ENCODE results near the gene TMC8.

TMC8 gene

DNA sequence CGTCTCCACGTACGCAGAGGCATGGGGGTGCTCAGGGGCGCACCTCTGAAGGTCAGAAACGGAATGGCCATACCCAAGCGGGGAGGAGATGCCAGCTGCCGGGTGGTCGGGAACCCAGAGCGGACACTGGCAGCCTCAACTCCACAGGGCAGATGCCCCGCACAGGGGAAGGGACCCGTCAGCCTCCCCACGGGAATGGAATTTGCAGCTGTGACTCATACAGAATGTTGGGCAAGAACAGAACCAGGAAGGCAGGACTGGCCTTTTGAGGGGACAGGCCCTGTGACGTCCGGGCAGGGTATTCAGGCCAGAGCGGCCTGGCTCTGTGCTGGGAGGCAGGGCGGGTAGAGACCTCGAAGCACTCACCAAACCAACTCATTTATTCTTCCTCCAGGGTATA, 48.8 kb downstream of the TMC8 start:
- peak overlapping the region in 2 of 3 experiments; percentile 66 to 73 for H3K27ac Mint-ChIP-seq
- peaks cover 27% of the 10 kb centered on the region for H3K36me3 Mint-ChIP-seq (ENCODE audit: low read depth)
- H3K4me1 Mint-ChIP-seq: peaks cover 47% of the 10 kb centered on the region
- H3K27me3 Mint-ChIP-seq (ENCODE audit: low read depth): no peaks in the 10 kb centered on the region
- H3K9me3 Mint-ChIP-seq: no peaks in the 10 kb centered on the region
- TF ChIP-seq, protein P1, sequence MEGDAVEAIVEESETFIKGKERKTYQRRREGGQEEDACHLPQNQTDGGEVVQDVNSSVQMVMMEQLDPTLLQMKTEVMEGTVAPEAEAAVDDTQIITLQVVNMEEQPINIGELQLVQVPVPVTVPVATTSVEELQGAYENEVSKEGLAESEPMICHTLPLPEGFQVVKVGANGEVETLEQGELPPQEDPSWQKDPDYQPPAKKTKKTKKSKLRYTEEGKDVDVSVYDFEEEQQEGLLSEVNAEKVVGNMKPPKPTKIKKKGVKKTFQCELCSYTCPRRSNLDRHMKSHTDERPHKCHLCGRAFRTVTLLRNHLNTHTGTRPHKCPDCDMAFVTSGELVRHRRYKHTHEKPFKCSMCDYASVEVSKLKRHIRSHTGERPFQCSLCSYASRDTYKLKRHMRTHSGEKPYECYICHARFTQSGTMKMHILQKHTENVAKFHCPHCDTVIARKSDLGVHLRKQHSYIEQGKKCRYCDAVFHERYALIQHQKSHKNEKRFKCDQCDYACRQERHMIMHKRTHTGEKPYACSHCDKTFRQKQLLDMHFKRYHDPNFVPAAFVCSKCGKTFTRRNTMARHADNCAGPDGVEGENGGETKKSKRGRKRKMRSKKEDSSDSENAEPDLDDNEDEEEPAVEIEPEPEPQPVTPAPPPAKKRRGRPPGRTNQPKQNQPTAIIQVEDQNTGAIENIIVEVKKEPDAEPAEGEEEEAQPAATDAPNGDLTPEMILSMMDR (IDR thresholded peaks at IDR 0.05; ENCODE audit: unreplicated experiment in 3 of 3): no peak
- H3K4me3 Mint-ChIP-seq: no peak overlapping the region

DNA sequence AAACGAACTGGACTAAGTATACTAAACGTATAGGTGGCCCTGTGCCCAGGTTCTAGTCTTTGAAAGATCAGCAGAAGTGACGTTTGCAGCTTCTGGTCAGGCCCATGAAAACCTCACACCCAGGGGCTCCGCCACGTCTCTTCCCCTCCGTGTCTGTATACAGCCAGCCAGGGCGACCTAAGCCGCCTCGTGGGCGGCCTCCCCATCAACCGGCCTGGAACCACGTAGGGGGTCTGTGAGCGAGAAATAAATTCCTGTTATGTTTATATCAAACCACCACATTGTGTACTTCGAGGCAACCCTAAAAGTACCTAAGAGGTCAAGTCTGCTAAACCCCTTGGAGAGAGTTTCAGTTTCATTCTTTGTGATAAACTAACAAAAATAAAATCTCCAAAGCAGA, 49.5 kb downstream of the TMC8 start:
- Mint-ChIP-seq H3K36me3 (ENCODE audit: low read depth) (peaks cover 27% of the 10 kb centered on the region), H3K9me3 (no peaks in the 10 kb centered on the region), H3K27me3 (ENCODE audit: low read depth) (no peaks in the 10 kb centered on the region), H3K4me3 (no peak overlapping the region), H3K27ac (peak overlapping the region in 1 of 3 experiments; percentile 15), H3K4me1 (peaks cover 53% of the 10 kb centered on the region)
- TF ChIP-seq, protein P1 (IDR thresholded peaks at IDR 0.05; ENCODE audit: unreplicated experiment in 3 of 3): no peak

DNA sequence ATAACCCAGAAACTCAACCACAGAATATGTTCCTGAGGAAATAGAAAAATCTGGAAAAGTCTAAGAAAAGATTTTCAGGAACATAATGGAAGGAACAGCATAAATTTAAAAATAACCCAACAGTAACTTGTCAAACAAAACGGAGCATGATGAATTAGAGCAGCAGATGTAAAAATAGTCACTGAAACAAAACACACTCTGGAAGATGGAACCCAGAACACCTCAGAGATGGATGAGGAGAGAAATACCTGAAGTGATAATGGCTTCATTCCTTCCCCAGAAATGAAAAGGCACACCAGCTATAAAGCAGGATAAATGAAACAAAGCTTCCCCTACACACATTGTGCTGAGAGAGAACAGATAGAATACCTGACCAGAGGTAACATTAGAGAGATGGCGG, 49.9 kb downstream of the TMC8 start:
- Mint-ChIP-seq H3K36me3 (ENCODE audit: low read depth) (peaks cover 27% of the 10 kb centered on the region), H3K27ac (peak overlapping the region in 1 of 3 experiments; percentile 15), H3K9me3 (no peaks in the 10 kb centered on the region), H3K4me3 (no peak overlapping the region), H3K4me1 (peaks cover 52% of the 10 kb centered on the region), H3K27me3 (ENCODE audit: low read depth) (no peaks in the 10 kb centered on the region)
- TF ChIP-seq, protein P1 (IDR thresholded peaks at IDR 0.05; ENCODE audit: unreplicated experiment in 3 of 3): no peak

DNA sequence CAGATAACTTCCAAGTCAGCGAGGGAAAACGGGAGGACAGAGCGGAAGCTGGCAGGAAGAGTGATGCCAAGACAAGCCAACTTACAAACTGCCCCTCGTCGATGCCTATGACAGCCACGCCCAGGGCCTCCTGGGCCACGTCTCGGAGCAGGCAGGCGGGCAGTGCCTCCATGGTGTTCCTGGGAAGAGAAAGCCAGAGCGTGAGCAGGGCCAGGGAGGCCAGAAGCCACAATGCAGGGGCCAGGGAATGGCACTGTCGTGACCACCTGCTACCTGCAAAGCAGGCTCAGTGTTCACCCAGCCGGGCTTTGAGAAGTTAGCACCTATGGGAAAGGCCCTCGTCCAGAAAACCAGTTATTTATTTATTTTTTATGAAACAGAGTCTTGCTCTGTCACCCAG, 51.9 kb downstream of the TMC8 start:
- Mint-ChIP-seq H3K9me3 (no peaks in the 10 kb centered on the region), H3K36me3 (ENCODE audit: low read depth) (peaks cover 31% of the 10 kb centered on the region)

DNA sequence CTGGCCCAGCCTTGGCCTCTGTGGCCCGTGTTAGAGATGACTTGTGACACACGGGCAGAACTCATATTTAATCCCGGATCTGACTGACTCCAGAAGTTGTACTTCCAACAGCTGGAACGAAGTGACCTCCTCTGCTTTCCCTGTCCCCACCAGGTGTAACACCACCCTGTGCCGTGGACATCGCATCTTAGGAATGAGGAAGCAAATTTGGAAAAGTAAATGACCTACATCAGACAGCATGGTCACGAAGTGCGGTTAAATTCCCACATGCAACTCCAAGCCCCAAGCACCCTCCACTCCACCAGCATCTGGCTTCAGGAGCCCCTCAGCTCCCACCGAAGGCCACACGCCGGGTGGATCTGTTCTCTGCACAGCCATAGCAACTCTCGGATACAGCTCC, 53.3 kb downstream of the TMC8 start:
- TF ChIP-seq, protein P1 (IDR thresholded peaks at IDR 0.05; ENCODE audit: unreplicated experiment in 3 of 3): no peak
- Mint-ChIP-seq H3K4me3 (peak overlapping the region; percentile 81 to 84 (median 82)), H3K27me3 (ENCODE audit: low read depth) (no peaks in the 10 kb centered on the region), H3K9me3 (no peaks in the 10 kb centered on the region), H3K4me1 (peaks cover 52% of the 10 kb centered on the region), H3K36me3 (ENCODE audit: low read depth) (peaks cover 30% of the 10 kb centered on the region), H3K27ac (peak overlapping the region; percentile 83 to 97 (median 89))

More for the DNA sequence above, 51.9 kb downstream of the TMC8 start:
- TF ChIP-seq, protein P1 (IDR thresholded peaks at IDR 0.05; ENCODE audit: unreplicated experiment in 3 of 3): no peak
- H3K4me1 Mint-ChIP-seq: peaks cover 50% of the 10 kb centered on the region
- H3K4me3 Mint-ChIP-seq: peak overlapping the region in 2 of 3 experiments; percentile 13 to 46
- H3K27me3 Mint-ChIP-seq (ENCODE audit: low read depth): no peaks in the 10 kb centered on the region
- peak overlapping the region in 1 of 3 experiments; percentile 79 for H3K27ac Mint-ChIP-seq

DNA sequence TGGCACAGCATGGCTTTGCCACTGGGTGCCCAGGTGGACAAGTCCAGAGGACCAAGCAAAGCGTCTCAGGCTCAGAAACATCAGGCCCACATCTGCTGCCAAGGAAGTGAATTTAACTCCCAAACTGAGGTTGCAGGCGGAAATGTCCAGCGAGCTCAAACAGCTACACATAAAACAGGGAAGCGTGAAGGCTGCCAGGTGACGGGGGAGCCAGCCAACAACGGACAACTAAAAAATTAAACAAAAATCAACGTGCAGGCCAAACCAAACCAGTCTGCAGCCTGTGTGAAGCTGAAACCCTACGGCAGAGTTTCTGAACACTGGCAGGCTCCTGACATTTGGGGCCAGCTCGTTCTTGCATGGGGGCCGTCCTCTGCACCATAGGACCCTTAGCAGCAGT, 53.8 kb downstream of the TMC8 start:
- peak overlapping the region; percentile 81 to 84 (median 82) for H3K4me3 Mint-ChIP-seq
- peaks cover 26% of the 10 kb centered on the region for H3K36me3 Mint-ChIP-seq (ENCODE audit: low read depth)
- H3K9me3 Mint-ChIP-seq: no peaks in the 10 kb centered on the region
- peaks cover 48% of the 10 kb centered on the region for H3K4me1 Mint-ChIP-seq
- H3K27ac Mint-ChIP-seq: peak overlapping the region; percentile 83 to 97 (median 89)
- H3K27me3 Mint-ChIP-seq (ENCODE audit: low read depth): no peaks in the 10 kb centered on the region
- TF ChIP-seq, protein P1 (IDR thresholded peaks at IDR 0.05; ENCODE audit: unreplicated experiment in 3 of 3): no peak
